Measurements from ENCODE around the gene EBF4. TPM values are rescaled to one million over a fixed set of nuclear protein-coding genes. Genes with fewer than 3 reads are reported as not detected.
"Not testable (repeated sequence)": the region's sequence is repeated elsewhere in the genome, so short reads cannot be mapped to it uniquely, and the experiment has no call there.

The EBF4 gene
- total RNA-seq, 1 donor, result 0.09 TPM

DNA sequence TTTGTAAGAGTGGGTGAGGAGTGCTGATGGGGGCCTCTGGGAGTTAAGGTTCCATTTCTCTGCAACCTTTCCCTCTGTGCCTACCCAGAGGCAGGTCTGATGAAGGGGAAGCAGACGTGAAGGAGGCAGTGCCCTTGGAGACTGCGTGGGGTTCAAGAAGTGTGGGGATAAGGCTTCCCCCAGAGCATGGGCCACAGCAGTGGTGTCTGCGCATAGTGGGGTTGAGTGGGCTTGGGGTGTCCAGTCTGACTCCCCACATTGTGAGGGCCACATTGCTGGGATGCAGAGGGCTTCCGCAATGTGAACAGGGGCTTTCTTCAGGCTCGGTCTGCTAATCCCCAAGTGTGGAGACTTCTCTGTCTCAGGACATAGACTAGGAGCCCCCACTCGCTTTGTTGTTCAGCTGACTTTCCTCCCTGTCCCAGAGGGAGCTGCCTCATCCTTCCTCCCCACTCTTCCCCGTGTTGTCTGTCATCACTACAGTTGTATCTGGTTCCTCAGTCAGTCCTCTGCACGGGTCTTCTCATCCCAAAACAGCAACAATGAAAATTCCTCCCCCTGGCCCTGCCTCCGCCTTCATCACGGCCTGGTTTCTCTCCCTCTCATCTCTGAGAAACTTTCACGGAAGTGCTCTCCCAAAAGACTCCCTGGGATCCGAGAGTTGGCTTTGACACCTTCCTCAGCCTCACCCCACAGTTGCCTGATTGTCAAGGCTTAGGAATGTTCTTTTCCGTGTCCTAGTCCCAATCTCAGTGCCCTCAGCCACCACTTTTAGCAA lies 2.8 kb downstream of the EBF4 start:
- no peak for DNase-seq (ENCODE audit: low read depth)
- no peak overlapping the region for H3K4me3 ChIP-seq (ENCODE audit: low read depth, low read length)
- TF ChIP-seq, protein P1, sequence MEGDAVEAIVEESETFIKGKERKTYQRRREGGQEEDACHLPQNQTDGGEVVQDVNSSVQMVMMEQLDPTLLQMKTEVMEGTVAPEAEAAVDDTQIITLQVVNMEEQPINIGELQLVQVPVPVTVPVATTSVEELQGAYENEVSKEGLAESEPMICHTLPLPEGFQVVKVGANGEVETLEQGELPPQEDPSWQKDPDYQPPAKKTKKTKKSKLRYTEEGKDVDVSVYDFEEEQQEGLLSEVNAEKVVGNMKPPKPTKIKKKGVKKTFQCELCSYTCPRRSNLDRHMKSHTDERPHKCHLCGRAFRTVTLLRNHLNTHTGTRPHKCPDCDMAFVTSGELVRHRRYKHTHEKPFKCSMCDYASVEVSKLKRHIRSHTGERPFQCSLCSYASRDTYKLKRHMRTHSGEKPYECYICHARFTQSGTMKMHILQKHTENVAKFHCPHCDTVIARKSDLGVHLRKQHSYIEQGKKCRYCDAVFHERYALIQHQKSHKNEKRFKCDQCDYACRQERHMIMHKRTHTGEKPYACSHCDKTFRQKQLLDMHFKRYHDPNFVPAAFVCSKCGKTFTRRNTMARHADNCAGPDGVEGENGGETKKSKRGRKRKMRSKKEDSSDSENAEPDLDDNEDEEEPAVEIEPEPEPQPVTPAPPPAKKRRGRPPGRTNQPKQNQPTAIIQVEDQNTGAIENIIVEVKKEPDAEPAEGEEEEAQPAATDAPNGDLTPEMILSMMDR (IDR thresholded peaks at IDR 0.05; ENCODE audit: insufficient read depth, low read length), result no peak

DNA sequence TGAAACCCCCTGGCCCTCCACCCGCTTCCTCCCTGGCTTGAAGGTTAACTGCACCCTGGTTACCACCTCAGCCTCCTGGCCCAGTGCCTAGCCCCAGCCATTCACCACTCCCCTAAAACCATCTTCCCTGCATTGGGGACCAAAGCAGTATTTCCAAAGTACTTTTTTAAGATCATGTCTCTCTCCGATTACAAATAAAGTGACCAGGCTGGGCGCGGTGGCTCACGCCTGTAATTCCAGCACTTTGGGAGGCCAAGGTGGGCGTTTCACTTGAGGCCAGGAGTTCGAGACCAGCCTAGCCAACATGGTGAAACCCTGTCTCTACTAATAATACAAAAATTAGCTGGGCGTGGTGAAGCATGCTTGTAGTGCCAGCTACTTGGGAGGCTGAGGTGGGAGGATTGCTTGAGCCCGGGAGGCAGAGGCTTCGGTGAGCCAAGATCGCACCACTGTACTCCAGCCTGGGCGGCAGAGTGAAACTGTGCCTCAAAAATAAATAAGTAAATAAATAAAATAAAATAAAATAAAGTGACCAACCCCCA lies 3.5 kb downstream of the EBF4 start:
- not testable (repeated sequence) for DNase-seq (ENCODE audit: low read depth); H3K4me3 ChIP-seq (ENCODE audit: low read depth, low read length)

- DNase-seq (ENCODE audit: low read depth), result no peak
- H3K4me3 ChIP-seq (ENCODE audit: low read depth, low read length), result no peak overlapping the region
- TF ChIP-seq, protein P1 (IDR thresholded peaks at IDR 0.05; ENCODE audit: insufficient read depth, low read length), result no peak
Observed at GRCh38 chr20:2696646-2697045, 4.1 kb downstream of the EBF4 start.

GRCh38 chr20:2697768-2698167 lies 5.2 kb downstream of the EBF4 start:
- TF ChIP-seq, protein P1 (IDR thresholded peaks at IDR 0.05; ENCODE audit: insufficient read depth, low read length), result no peak
- DNase-seq (ENCODE audit: low read depth), result no peak
- no peak overlapping the region for H3K4me3 ChIP-seq (ENCODE audit: low read depth, low read length)

DNA sequence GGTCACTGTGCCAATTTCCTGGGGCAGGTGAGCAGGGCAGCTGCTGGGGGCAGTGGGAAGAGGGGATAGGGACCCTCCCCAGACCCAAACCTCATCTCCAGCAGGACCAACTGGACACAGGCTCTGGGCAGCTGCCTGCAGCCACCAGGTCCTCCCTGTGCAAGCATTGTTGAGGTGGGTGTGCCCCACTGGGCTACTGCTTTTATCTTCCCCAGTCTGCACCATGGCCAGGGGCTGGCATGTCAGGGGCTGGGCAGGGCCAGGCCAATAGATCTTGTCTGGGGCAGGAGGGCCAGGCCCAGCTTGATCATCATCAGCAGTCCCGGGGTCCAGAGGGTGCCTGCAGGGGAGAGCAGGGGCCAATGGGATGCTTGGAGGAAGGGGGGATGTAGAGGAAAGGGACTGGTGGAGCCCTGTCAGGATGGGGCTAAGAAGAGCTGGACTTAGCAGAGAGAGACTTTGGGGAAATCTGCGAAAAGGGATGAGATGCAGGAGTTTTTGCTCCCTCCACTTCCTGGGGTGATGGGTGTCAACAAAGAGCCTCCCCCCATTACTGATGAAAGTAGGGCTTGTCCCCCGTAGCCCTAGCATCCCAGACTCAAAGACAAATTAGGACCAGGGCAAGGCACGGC lies 5.7 kb downstream of the EBF4 start:
- no peak for DNase-seq (ENCODE audit: low read depth)
- H3K4me3 ChIP-seq (ENCODE audit: low read depth, low read length), result no peak overlapping the region
- TF ChIP-seq, protein P1 (IDR thresholded peaks at IDR 0.05; ENCODE audit: insufficient read depth, low read length), result no peak

DNA sequence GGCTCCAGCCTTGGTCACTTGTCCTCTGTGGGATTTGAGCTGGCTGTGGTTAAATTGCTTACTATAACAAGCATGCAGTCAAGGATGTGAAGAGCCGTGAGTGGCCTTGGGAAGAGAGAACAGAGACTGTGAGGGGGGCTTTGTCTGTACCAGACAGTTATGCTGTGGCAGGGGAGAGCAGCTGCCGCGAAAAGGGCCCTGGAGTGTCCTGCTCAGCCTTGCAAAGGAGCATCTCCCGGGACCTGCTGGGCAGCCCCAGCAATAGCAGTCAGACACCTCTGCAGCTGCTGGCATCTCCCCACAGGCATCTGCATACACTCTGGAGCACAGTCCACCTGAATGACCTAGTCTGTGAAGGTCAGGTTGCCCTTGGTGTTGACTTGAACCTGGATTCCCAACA lies 6.3 kb downstream of the EBF4 start:
- DNase-seq (ENCODE audit: low read depth), result no peak
- no peak overlapping the region for H3K4me3 ChIP-seq (ENCODE audit: low read depth, low read length)
- TF ChIP-seq, protein P1 (IDR thresholded peaks at IDR 0.05; ENCODE audit: insufficient read depth, low read length), result no peak

DNA sequence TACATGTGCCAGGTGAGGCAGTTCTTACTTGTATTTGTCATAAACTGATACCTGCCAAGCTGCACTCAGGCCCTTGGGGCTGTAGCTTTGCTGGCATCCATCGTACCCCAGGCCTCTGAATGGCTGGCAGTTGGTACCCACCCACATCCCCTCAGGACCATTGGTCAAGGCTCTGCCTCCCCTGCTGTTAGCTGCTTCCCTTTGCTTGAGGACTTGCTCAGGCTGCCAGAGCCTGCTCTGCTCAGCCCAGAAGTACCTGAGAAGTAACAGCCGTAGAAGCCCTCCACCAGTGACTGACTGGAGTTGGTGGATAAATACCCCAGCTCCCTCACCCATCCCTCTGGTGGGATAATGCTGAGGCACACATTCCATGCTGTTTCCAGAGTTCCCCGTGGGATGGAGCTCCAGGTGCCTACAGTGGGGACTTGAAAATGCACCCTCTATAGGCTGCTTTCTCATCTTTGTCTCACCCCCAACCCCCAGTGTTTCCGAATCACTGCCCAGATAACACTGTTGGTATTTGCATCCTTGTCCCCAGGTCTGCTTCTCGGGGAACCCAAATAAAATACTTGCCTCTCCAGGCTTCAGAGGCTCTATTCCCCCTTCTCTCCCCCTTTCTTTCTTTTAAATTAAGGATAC lies 7.3 kb downstream of the EBF4 start:
- TF ChIP-seq, protein P1 (IDR thresholded peaks at IDR 0.05; ENCODE audit: insufficient read depth, low read length), result no peak
- no peak for DNase-seq (ENCODE audit: low read depth)
- H3K4me3 ChIP-seq (ENCODE audit: low read depth, low read length), result no peak overlapping the region

Measured in fibroblast of the aortic adventitia (primary cell).